Keratinocyte (primary cell): ENCODE results near the gene LHFPL4. TPM values are rescaled to one million over a fixed set of nuclear protein-coding genes. Genes with fewer than 3 reads are reported as not detected.
"Not testable (repeated sequence)": the region's sequence is repeated elsewhere in the genome, so short reads cannot be mapped to it uniquely, and the experiment has no call there.

Experiments used
- DNase-seq: peaks from one replicate; pipeline ENCODE4 v3.0.0-alpha.2; 2011; ENCODE audit warnings: low read depth, missing footprints, low spot score
- FAIRE-seq: peaks from 2 replicates; lab custom pipeline; 2011; peaks lifted over from hg19 to GRCh38; lab: Jason Lieb, UNC
- H2AFZ ChIP-seq: 2 replicates; pipeline ENCODE4 v1.6.0; 2012; ENCODE audit warnings: low read length, control low read depth, inconsistent platforms; ENCODE audit not compliant: control insufficient read depth
- H3K27ac ChIP-seq: 2 replicates; pipeline ENCODE4 v1.5.1; 2011; ENCODE audit warnings: low read length; ENCODE audit not compliant: control insufficient read depth, insufficient read depth
- H3K27me3 ChIP-seq: 3 replicates; pipeline ENCODE4 v1.6.0; 2011; ENCODE audit warnings: low read length; ENCODE audit not compliant: control insufficient read depth, insufficient read depth; ENCODE audit errors: extremely low read depth
- H3K36me3 ChIP-seq, 2 experiments: 2 replicates in 1 of 2; 3 replicates in 1 of 2; pipeline ENCODE4 v1.5.1; 2011; ENCODE audit warnings: low read length in 2 of 2, mild to moderate bottlenecking in 1 of 2; ENCODE audit not compliant: control insufficient read depth in 2 of 2, insufficient read depth in 2 of 2; ENCODE audit errors: extremely low read depth in 1 of 2
- H3K4me1 ChIP-seq: 3 replicates; pipeline ENCODE4 v1.5.1; 2011; ENCODE audit warnings: low read length; ENCODE audit not compliant: control insufficient read depth, insufficient read depth; ENCODE audit errors: extremely low read depth
- H3K4me2 ChIP-seq: 3 replicates; pipeline ENCODE4 v1.6.0; 2011; ENCODE audit warnings: low read depth, low read length; ENCODE audit not compliant: control insufficient read depth, insufficient read depth; ENCODE audit errors: extremely low read depth
- H3K4me3 ChIP-seq, 3 experiments: fragments of 200-600 bp in 1 of 3; sonication (generic) in 1 of 3; 2 replicates in 2 of 3; 3 replicates in 1 of 3; pipeline ENCODE4 v1.5.1; 2011 to 2016; ENCODE audit warnings: low read length in 3 of 3, mild to moderate bottlenecking in 3 of 3, control low read depth in 2 of 3, inconsistent platforms in 1 of 3, low read depth in 1 of 3, mixed read lengths in 1 of 3, mixed run types in 1 of 3, moderate library complexity in 1 of 3; ENCODE audit not compliant: control insufficient read depth in 2 of 3, insufficient read depth in 2 of 3; ENCODE audit errors: extremely low read depth in 1 of 3
- H3K79me2 ChIP-seq: 2 replicates; pipeline ENCODE4 v1.6.0; 2012; ENCODE audit warnings: low read length; ENCODE audit not compliant: control insufficient read depth, insufficient read depth
- H3K9ac ChIP-seq: 3 replicates; pipeline ENCODE4 v1.6.0; 2011; ENCODE audit warnings: low read length; ENCODE audit not compliant: control insufficient read depth, insufficient read depth; ENCODE audit errors: extremely low read depth
- H3K9me1 ChIP-seq: 3 replicates; pipeline ENCODE4 v1.6.0; 2011; ENCODE audit warnings: low read length; ENCODE audit not compliant: control insufficient read depth, insufficient read depth; ENCODE audit errors: extremely low read depth
- H3K9me3 ChIP-seq: 2 replicates; pipeline ENCODE4 v1.5.1; 2012; ENCODE audit warnings: low read depth, low read length; ENCODE audit not compliant: control insufficient read depth
- H4K20me1 ChIP-seq: 3 replicates; pipeline ENCODE4 v1.6.0; 2011; ENCODE audit warnings: low read length; ENCODE audit not compliant: control insufficient read depth, insufficient read depth; ENCODE audit errors: extremely low read depth
- EZH2 ChIP-seq: IDR thresholded peaks from one replicate; pipeline ENCODE4 v1.6.1; 2012; ENCODE audit warnings: inconsistent platforms, mild to moderate bottlenecking, low read length, moderate library complexity
- dilution Hi-C: fragments of 300-500 bp; cut with MboI; formaldehyde crosslinking; loops from one replicate; pipeline ENCODE4 v1.7.0; 2020; ENCODE audit warnings: low sequenced_read_pairs; ENCODE audit not compliant: extremely low pct_ligation_motif_present
- polyA plus RNA-seq, 5 experiments: library from polyadenylated mRNA; depleted of rRNA in 3 of 5; stranded (reverse) in 3 of 5; stranded (forward) in 1 of 5; unstranded in 1 of 5; fragments of >200 nt; gene quantifications; 1 replicate in 1 of 5; 2 replicates in 3 of 5; 3 replicates in 1 of 5; pipeline versions ENCODE4 v1.2.1 to v1.2.3, GENCODE V29; 2011 to 2012; ENCODE audit warnings: missing spikeins in 2 of 5, low read depth in 1 of 5, low replicate concordance in 1 of 5
- TF ChIP-seq, protein P1 (sequence below), 3 experiments: IDR thresholded peaks in 1 of 3; conservative IDR thresholded peaks in 1 of 3; optimal IDR thresholded peaks in 1 of 3; 2 replicates in 2 of 3; 3 replicates in 1 of 3; pipeline versions ENCODE3 to v1.5.1; 2011; ENCODE audit warnings: low read length in 3 of 3, mild to moderate bottlenecking in 3 of 3, moderate library complexity in 2 of 3, control low read depth in 1 of 3, inconsistent platforms in 1 of 3; ENCODE audit not compliant: insufficient read depth in 2 of 3; ENCODE audit errors: extremely low read depth in 1 of 3

Gene LHFPL4
- polyA plus RNA-seq, 1 donor (not counting 4 experiments of a cell fraction or from before 2014, with no cell fraction given): not detected

DNA sequence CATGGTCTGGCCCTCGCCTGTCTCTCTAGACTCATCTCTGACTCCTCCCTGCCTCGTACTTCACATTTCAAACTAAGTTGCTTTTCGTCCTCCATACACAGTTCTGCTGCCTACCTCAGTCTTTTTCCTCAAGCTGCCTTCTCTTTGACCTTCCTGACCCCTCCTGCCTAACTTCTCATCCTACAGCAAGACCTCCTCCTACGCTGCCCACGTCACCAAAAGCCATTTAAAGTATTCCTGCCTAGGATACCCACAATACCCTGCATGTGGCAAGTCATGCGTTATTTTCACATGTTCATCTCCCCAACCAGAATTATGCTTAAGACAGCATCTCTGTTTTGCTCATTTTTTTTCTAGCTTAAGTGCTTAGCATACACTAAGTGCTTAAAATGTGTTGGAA lies 56.7 kb downstream of the LHFPL4 start:
- Histone ChIP-seq H3K4me3 (no peak overlapping the region), H3K4me2 (no peak overlapping the region), H3K27ac (no peak overlapping the region), H3K27me3 (peaks cover 6% of the 10 kb centered on the region), H4K20me1 (no peaks in the 10 kb centered on the region), H3K9ac (no peak overlapping the region), H3K9me1 (no peaks in the 10 kb centered on the region), H2AFZ (no peak overlapping the region), H3K79me2 (no peaks in the 10 kb centered on the region), H3K9me3 (no peaks in the 10 kb centered on the region), H3K36me3 (no peaks in the 10 kb centered on the region), H3K4me1 (peaks cover 20% of the 10 kb centered on the region)
- FAIRE-seq (no peak), DNase-seq (no peak)
- dilution Hi-C loops: no loop called here
- no peak for TF ChIP-seq EZH2
- TF ChIP-seq, protein P1, sequence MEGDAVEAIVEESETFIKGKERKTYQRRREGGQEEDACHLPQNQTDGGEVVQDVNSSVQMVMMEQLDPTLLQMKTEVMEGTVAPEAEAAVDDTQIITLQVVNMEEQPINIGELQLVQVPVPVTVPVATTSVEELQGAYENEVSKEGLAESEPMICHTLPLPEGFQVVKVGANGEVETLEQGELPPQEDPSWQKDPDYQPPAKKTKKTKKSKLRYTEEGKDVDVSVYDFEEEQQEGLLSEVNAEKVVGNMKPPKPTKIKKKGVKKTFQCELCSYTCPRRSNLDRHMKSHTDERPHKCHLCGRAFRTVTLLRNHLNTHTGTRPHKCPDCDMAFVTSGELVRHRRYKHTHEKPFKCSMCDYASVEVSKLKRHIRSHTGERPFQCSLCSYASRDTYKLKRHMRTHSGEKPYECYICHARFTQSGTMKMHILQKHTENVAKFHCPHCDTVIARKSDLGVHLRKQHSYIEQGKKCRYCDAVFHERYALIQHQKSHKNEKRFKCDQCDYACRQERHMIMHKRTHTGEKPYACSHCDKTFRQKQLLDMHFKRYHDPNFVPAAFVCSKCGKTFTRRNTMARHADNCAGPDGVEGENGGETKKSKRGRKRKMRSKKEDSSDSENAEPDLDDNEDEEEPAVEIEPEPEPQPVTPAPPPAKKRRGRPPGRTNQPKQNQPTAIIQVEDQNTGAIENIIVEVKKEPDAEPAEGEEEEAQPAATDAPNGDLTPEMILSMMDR (optimal IDR thresholded peaks at IDR 0.05 in 1 of 3, IDR thresholded peaks at IDR 0.05 in 1 of 3, conservative IDR thresholded peaks at IDR 0.05 in 1 of 3; ENCODE audit: extremely low read depth in 1 of 3, insufficient read depth in 2 of 3, low read length in 3 of 3): no peak

- H3K36me3 ChIP-seq, dilution Hi-C loops, H3K4me3 ChIP-seq, H3K27me3 ChIP-seq, H3K9ac ChIP-seq, H3K9me1 ChIP-seq, H2AFZ ChIP-seq, H4K20me1 ChIP-seq, H3K4me2 ChIP-seq, FAIRE-seq, H3K27ac ChIP-seq, DNase-seq, H3K79me2 ChIP-seq, H3K9me3 ChIP-seq: not testable (repeated sequence)
- peaks cover 15% of the 10 kb centered on the region for H3K4me1 ChIP-seq
Measured at GRCh38 chr3:9494036-9494435, 59.6 kb downstream of the LHFPL4 start.

GRCh38 chr3:9491506-9491905 lies 62.1 kb downstream of the LHFPL4 start:
- Histone ChIP-seq H3K4me1 (no peaks in the 10 kb centered on the region), H3K9me3 (no peaks in the 10 kb centered on the region), H3K79me2 (no peaks in the 10 kb centered on the region), H3K27ac (no peak overlapping the region), H3K9ac (no peak overlapping the region), H3K4me3 (no peak overlapping the region), H3K36me3 (no peaks in the 10 kb centered on the region), H3K4me2 (no peak overlapping the region), H3K9me1 (no peaks in the 10 kb centered on the region), H3K27me3 (no peaks in the 10 kb centered on the region), H2AFZ (no peak overlapping the region), H4K20me1 (no peaks in the 10 kb centered on the region)
- TF ChIP-seq, protein P1 (optimal IDR thresholded peaks at IDR 0.05 in 1 of 3, IDR thresholded peaks at IDR 0.05 in 1 of 3, conservative IDR thresholded peaks at IDR 0.05 in 1 of 3; ENCODE audit: extremely low read depth in 1 of 3, insufficient read depth in 2 of 3, low read length in 3 of 3): no peak
- TF ChIP-seq EZH2: no peak
- FAIRE-seq (no peak), DNase-seq (no peak)
- dilution Hi-C loops: no loop called here
